AG09309 (cell line): ENCODE results near the gene KRTAP10-4.

Experiments used
- DNase-seq: peaks from one replicate; pipeline ENCODE4 v3.0.0-alpha.2; 2010; ENCODE audit warnings: low read depth
- H3K4me3 ChIP-seq: 2 replicates; pipeline ENCODE4 v1.5.1; 2011; ENCODE audit warnings: mild to moderate bottlenecking, low read depth, low read length, moderate library complexity; ENCODE audit not compliant: control insufficient read depth
- CTCF ChIP-seq: IDR thresholded peaks from 2 replicates; pipeline ENCODE4 v1.5.1; 2011; ENCODE audit warnings: mild to moderate bottlenecking, low read depth, low read length, inconsistent platforms; ENCODE audit not compliant: insufficient read depth, control insufficient read depth; ENCODE audit errors: missing control alignments

Gene KRTAP10-4

GRCh38 chr21:44564099-44564498 lies 9.4 kb upstream of the KRTAP10-4 start:
- DNase-seq = no peak
- no peak overlapping the region for H3K4me3 ChIP-seq
- TF ChIP-seq CTCF = no peak

GRCh38 chr21:44564886-44565598 lies 8.5 kb upstream of the KRTAP10-4 start:
- TF ChIP-seq CTCF = no peak
- H3K4me3 ChIP-seq = no peak overlapping the region
- no peak for DNase-seq

GRCh38 chr21:44566403-44566802 lies 7.1 kb upstream of the KRTAP10-4 start:
- no peak for DNase-seq
- no peak for TF ChIP-seq CTCF
- no peak overlapping the region for H3K4me3 ChIP-seq

- TF ChIP-seq CTCF = no peak
Observed at GRCh38 chr21:44567481-44568171, 5.9 kb upstream of the KRTAP10-4 start.

GRCh38 chr21:44568261-44568660 lies 5.3 kb upstream of the KRTAP10-4 start:
- no peak overlapping the region for H3K4me3 ChIP-seq
- no peak for TF ChIP-seq CTCF
- DNase-seq = no peak

More at GRCh38 chr21:44567481-44568171, 5.9 kb upstream of the KRTAP10-4 start:
- H3K4me3 ChIP-seq = no peak overlapping the region
- no peak for DNase-seq

GRCh38 chr21:44568667-44569556 lies 4.6 kb upstream of the KRTAP10-4 start:
- no peak overlapping the region for H3K4me3 ChIP-seq
- no peak for DNase-seq
- TF ChIP-seq CTCF = no peak
